Central memory CD8-positive, alpha-beta T cell (primary cell): Measurements from ENCODE around the gene TLR8.

ENCODE experiments used
- ATAC-seq: fragments of 150-1000 bp; cut with Tn5 transposase; replicated peaks from 2 replicates; pipeline ENCODE4 v1.10.0; 2022; ENCODE audit warnings: mild to moderate bottlenecking, moderate FRiP score, moderate number of reproducible peaks; ENCODE audit not compliant: poor library complexity, severe bottlenecking; ENCODE audit errors: extremely low read depth
- DNase-seq, 2 donors: peaks; one replicate each; pipeline ENCODE4 v3.0.0; 2021; ENCODE audit warnings: low spot score in 2 of 2
- H3K27ac Mint-ChIP-seq: one replicate; pipeline ENCODE4 v1.8.0; 2022; ENCODE audit warnings: low read depth, mild to moderate bottlenecking, moderate library complexity, mixed read lengths
- H3K27me3 Mint-ChIP-seq: one replicate; pipeline ENCODE4 v1.8.0; 2022; ENCODE audit warnings: mixed read lengths
- H3K36me3 Mint-ChIP-seq: one replicate; pipeline ENCODE4 v1.8.0; 2022; ENCODE audit warnings: mild to moderate bottlenecking, moderate library complexity, mixed read lengths; ENCODE audit not compliant: insufficient read depth
- H3K4me1 Mint-ChIP-seq: one replicate; pipeline ENCODE4 v1.8.0; 2022; ENCODE audit warnings: mixed read lengths
- H3K4me3 Mint-ChIP-seq: one replicate; pipeline ENCODE4 v1.8.0; 2022; ENCODE audit warnings: mild to moderate bottlenecking, moderate library complexity, mixed read lengths
- H3K9me3 Mint-ChIP-seq: one replicate; pipeline ENCODE4 v1.8.0; 2022; ENCODE audit warnings: mixed read lengths

TLR8 gene

GRCh38 chrX:12910423-12911121, 4.2 kb downstream of the TLR8 start:
- DNase-seq (no peak), ATAC-seq (no peak)
- no peak overlapping the region for H3K4me3 Mint-ChIP-seq
- no peaks in the 10 kb centered on the region for H3K36me3 Mint-ChIP-seq
- H3K27ac Mint-ChIP-seq, result no peak overlapping the region
- no peaks in the 10 kb centered on the region for H3K9me3 Mint-ChIP-seq
- H3K4me1 Mint-ChIP-seq, result no peaks in the 10 kb centered on the region
- no peaks in the 10 kb centered on the region for H3K27me3 Mint-ChIP-seq

- Mint-ChIP-seq H3K9me3 (no peaks in the 10 kb centered on the region), H3K4me1 (no peaks in the 10 kb centered on the region), H3K4me3 (no peak overlapping the region), H3K27ac (no peak overlapping the region), H3K27me3 (no peaks in the 10 kb centered on the region), H3K36me3 (no peaks in the 10 kb centered on the region)
- no peak for DNase-seq
- ATAC-seq, result no peak
Observed at GRCh38 chrX:12911122-12911470, 4.7 kb downstream of the TLR8 start.

GRCh38 chrX:12912791-12913482, 6.5 kb downstream of the TLR8 start:
- Mint-ChIP-seq H3K4me3 (no peak overlapping the region), H3K4me1 (no peaks in the 10 kb centered on the region), H3K27me3 (no peaks in the 10 kb centered on the region), H3K27ac (no peak overlapping the region), H3K36me3 (no peaks in the 10 kb centered on the region), H3K9me3 (no peaks in the 10 kb centered on the region)
- no peak for DNase-seq
- ATAC-seq, result no peak

- Mint-ChIP-seq H3K36me3 (no peaks in the 10 kb centered on the region), H3K4me1 (no peaks in the 10 kb centered on the region), H3K9me3 (no peaks in the 10 kb centered on the region), H3K27me3 (no peaks in the 10 kb centered on the region), H3K4me3 (no peak overlapping the region), H3K27ac (no peak overlapping the region)
- no peak for DNase-seq
- ATAC-seq, result no peak
Observed at GRCh38 chrX:12917753-12918152, 11.3 kb downstream of the TLR8 start.

- no peaks in the 10 kb centered on the region for H3K4me1 Mint-ChIP-seq
- H3K36me3 Mint-ChIP-seq, result no peaks in the 10 kb centered on the region
- H3K27me3 Mint-ChIP-seq, result peaks cover 1% of the 10 kb centered on the region
- no peak overlapping the region for H3K4me3 Mint-ChIP-seq
- DNase-seq, result no peak
- no peak overlapping the region for H3K27ac Mint-ChIP-seq
- H3K9me3 Mint-ChIP-seq, result no peaks in the 10 kb centered on the region
- no peak for ATAC-seq
Observed at GRCh38 chrX:12919051-12919450, 12.6 kb downstream of the TLR8 start.

- H3K36me3 Mint-ChIP-seq, result no peaks in the 10 kb centered on the region
- H3K4me3 Mint-ChIP-seq, result no peak overlapping the region
Observed at GRCh38 chrX:12919620-12920019, 13.2 kb downstream of the TLR8 start.

GRCh38 chrX:12920990-12921389, 14.6 kb downstream of the TLR8 start:
- H3K9me3 Mint-ChIP-seq, result no peaks in the 10 kb centered on the region
- H3K27ac Mint-ChIP-seq, result no peak overlapping the region
- H3K36me3 Mint-ChIP-seq, result no peaks in the 10 kb centered on the region
- ATAC-seq (no peak), DNase-seq (no peak)
- peaks cover 10% of the 10 kb centered on the region for H3K27me3 Mint-ChIP-seq
- no peaks in the 10 kb centered on the region for H3K4me1 Mint-ChIP-seq
- H3K4me3 Mint-ChIP-seq, result no peak overlapping the region

More at GRCh38 chrX:12919620-12920019, 13.2 kb downstream of the TLR8 start:
- ATAC-seq (no peak), DNase-seq (no peak)
- H3K27me3 Mint-ChIP-seq, result peaks cover 7% of the 10 kb centered on the region
- no peaks in the 10 kb centered on the region for H3K4me1 Mint-ChIP-seq
- no peak overlapping the region for H3K27ac Mint-ChIP-seq
- H3K9me3 Mint-ChIP-seq, result no peaks in the 10 kb centered on the region

- peaks cover 10% of the 10 kb centered on the region for H3K27me3 Mint-ChIP-seq
- no peaks in the 10 kb centered on the region for H3K4me1 Mint-ChIP-seq
- no peak overlapping the region for H3K4me3 Mint-ChIP-seq
- DNase-seq (no peak), ATAC-seq (no peak)
- no peaks in the 10 kb centered on the region for H3K36me3 Mint-ChIP-seq
- H3K9me3 Mint-ChIP-seq, result no peaks in the 10 kb centered on the region
- H3K27ac Mint-ChIP-seq, result no peak overlapping the region
Observed at GRCh38 chrX:12921886-12922598, 15.6 kb downstream of the TLR8 start.

- Mint-ChIP-seq H3K4me3 (no peak overlapping the region), H3K4me1 (no peaks in the 10 kb centered on the region), H3K27me3 (peaks cover 10% of the 10 kb centered on the region), H3K27ac (no peak overlapping the region), H3K9me3 (no peaks in the 10 kb centered on the region), H3K36me3 (no peaks in the 10 kb centered on the region)
- DNase-seq (no peak), ATAC-seq (no peak)
Observed at GRCh38 chrX:12922599-12922919, 16.1 kb downstream of the TLR8 start.

GRCh38 chrX:12929701-12930100, 23.3 kb downstream of the TLR8 start:
- Mint-ChIP-seq H3K27me3 (peaks cover 3% of the 10 kb centered on the region), H3K27ac (no peak overlapping the region), H3K36me3 (no peaks in the 10 kb centered on the region), H3K9me3 (no peaks in the 10 kb centered on the region), H3K4me3 (no peak overlapping the region), H3K4me1 (no peaks in the 10 kb centered on the region)
- ATAC-seq (no peak), DNase-seq (no peak)

GRCh38 chrX:12930150-12930549, 23.7 kb downstream of the TLR8 start:
- H3K36me3 Mint-ChIP-seq, result no peaks in the 10 kb centered on the region
- no peak for DNase-seq
- H3K4me3 Mint-ChIP-seq, result no peak overlapping the region
- no peaks in the 10 kb centered on the region for H3K9me3 Mint-ChIP-seq
- no peak overlapping the region for H3K27ac Mint-ChIP-seq
- ATAC-seq, result no peak
- no peaks in the 10 kb centered on the region for H3K4me1 Mint-ChIP-seq
- no peaks in the 10 kb centered on the region for H3K27me3 Mint-ChIP-seq

GRCh38 chrX:12932244-12932643, 25.8 kb downstream of the TLR8 start:
- no peak for ATAC-seq
- H3K27me3 Mint-ChIP-seq, result no peaks in the 10 kb centered on the region
- no peak for DNase-seq
- H3K27ac Mint-ChIP-seq, result no peak overlapping the region
- no peaks in the 10 kb centered on the region for H3K9me3 Mint-ChIP-seq
- H3K36me3 Mint-ChIP-seq, result no peaks in the 10 kb centered on the region
- H3K4me3 Mint-ChIP-seq, result no peak overlapping the region
- no peaks in the 10 kb centered on the region for H3K4me1 Mint-ChIP-seq

GRCh38 chrX:12934850-12935249, 28.4 kb downstream of the TLR8 start:
- Mint-ChIP-seq H3K27me3 (no peaks in the 10 kb centered on the region), H3K4me3 (no peak overlapping the region), H3K27ac (no peak overlapping the region), H3K36me3 (no peaks in the 10 kb centered on the region), H3K4me1 (no peaks in the 10 kb centered on the region), H3K9me3 (no peaks in the 10 kb centered on the region)
- DNase-seq (no peak), ATAC-seq (no peak)
